ENCODE results near the gene PCSK1. TPM values are rescaled to one million over a fixed set of nuclear protein-coding genes. Genes with fewer than 3 reads are reported as not detected.

The PCSK1 gene
- 0.08 TPM in 1 of 2 replicates, not detected in the other for polyA plus RNA-seq (2012; rRNA removed)
- not detected in 2 replicates for polyA plus RNA-seq (2012; cell fraction: cytosol; rRNA removed)
- 0.04 TPM in 1 of 2 replicates, not detected in the other for polyA plus RNA-seq (2012; cell fraction: nucleus; rRNA removed)

- no peaks in the 10 kb centered on the region for H3K36me3 ChIP-seq (replicated peaks in 1 of 2; ENCODE audit: control insufficient read depth in 1 of 2, insufficient read depth in 2 of 2, low read length in 1 of 2)
- no peaks in the 10 kb centered on the region for H4K20me1 ChIP-seq (ENCODE audit: insufficient read depth)
- POLR2A ChIA-PET, result no interaction called here
- peak within 1 kb of the TSS; percentile 30; the same call in 1 of the 2 replicates for H3K4me2 ChIP-seq
- no peak within 1 kb of the TSS for H2AFZ ChIP-seq (ENCODE audit: low read depth)
- peaks cover 0 to 6% of the 10 kb centered on the region in 2 experiments; a peak in 1 of 4 replicates for H3K4me1 ChIP-seq (ENCODE audit: control insufficient read depth in 1 of 2, insufficient read depth in 2 of 2, low read depth in 1 of 2, low read length in 1 of 2)
- no peak within 1 kb of the TSS for H3K27ac ChIP-seq (ENCODE audit: low read depth in 2 of 2, low read length in 1 of 2)
- H3K79me2 ChIP-seq (ENCODE audit: insufficient read depth), result no peaks in the 10 kb centered on the region
- no peak within 1 kb of the TSS for H3K9ac ChIP-seq
- CTCF ChIA-PET, result interaction anchor here (1.0 to 1.6 kb wide), 4 partner anchors 10 to 97 kb away, joined by 3 to 4 read pairs (median 3); no protein-coding TSS in a partner anchor
- peak within 1 kb of the TSS in 1 of 2 experiments; percentile 26; a peak in 1 of 4 replicates for H3K4me3 ChIP-seq (ENCODE audit: low read depth in 2 of 2, low read length in 1 of 2)
- WGBS (ENCODE audit: low lambda C conversion rate), result 9% methylated on average over 19 of the region's 19 CpGs
- H3F3A ChIP-seq (replicated peaks; ENCODE audit: insufficient read depth), result no peaks in the 10 kb centered on the region
- no peaks in the 10 kb centered on the region for H3K9me3 ChIP-seq
- TF ChIP-seq, protein P1, sequence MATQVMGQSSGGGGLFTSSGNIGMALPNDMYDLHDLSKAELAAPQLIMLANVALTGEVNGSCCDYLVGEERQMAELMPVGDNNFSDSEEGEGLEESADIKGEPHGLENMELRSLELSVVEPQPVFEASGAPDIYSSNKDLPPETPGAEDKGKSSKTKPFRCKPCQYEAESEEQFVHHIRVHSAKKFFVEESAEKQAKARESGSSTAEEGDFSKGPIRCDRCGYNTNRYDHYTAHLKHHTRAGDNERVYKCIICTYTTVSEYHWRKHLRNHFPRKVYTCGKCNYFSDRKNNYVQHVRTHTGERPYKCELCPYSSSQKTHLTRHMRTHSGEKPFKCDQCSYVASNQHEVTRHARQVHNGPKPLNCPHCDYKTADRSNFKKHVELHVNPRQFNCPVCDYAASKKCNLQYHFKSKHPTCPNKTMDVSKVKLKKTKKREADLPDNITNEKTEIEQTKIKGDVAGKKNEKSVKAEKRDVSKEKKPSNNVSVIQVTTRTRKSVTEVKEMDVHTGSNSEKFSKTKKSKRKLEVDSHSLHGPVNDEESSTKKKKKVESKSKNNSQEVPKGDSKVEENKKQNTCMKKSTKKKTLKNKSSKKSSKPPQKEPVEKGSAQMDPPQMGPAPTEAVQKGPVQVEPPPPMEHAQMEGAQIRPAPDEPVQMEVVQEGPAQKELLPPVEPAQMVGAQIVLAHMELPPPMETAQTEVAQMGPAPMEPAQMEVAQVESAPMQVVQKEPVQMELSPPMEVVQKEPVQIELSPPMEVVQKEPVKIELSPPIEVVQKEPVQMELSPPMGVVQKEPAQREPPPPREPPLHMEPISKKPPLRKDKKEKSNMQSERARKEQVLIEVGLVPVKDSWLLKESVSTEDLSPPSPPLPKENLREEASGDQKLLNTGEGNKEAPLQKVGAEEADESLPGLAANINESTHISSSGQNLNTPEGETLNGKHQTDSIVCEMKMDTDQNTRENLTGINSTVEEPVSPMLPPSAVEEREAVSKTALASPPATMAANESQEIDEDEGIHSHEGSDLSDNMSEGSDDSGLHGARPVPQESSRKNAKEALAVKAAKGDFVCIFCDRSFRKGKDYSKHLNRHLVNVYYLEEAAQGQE (IDR thresholded peaks at IDR 0.05; ENCODE audit: low read depth, low read length), result no peak
- TF ChIP-seq RFX5 (IDR thresholded peaks at IDR 0.05; ENCODE audit: low read length) (no peak), MXI1 (IDR thresholded peaks at IDR 0.05; ENCODE audit: low read depth, low read length) (no peak)
- peaks cover 28% of the 10 kb centered on the region for H3K27me3 ChIP-seq (ENCODE audit: insufficient read depth)
- DNase-seq, result peak; percentile 44
- no peaks in the 10 kb centered on the region for H3K9me2 ChIP-seq
Observed at GRCh38 chr5:96433066-96433447, at the start of gene PCSK1. Gene PCSK1 (minus strand): TSS chr5:96433248. CDS start chr5:96433042, 206 bp downstream.

DNA sequence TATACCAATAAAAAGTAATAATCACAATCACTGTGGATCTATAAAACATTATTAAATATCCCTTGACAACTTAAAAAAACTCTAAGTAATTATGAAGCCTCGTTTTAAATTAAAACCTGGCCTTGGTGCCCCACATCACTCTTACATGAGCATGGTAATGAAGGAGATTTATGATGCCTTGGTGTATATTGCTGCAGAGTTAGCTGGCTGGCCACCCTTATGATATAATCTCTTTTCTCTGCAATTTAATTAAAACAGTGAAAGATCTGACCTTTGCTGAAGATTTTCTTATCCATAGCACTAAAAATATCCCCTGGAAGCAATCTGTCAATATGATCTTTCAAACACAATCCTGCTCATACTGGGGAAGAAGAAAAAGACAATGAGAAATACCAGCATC, 48.8 kb upstream of the PCSK1 start:
- ChIA-PET CTCF (no interaction called here), POLR2A (no interaction called here)
- no peak for DNase-seq
- H2AFZ ChIP-seq (ENCODE audit: low read depth), result no peak overlapping the region
- WGBS (ENCODE audit: low lambda C conversion rate), result 5% methylated on average over 1 of the region's 1 CpG
- H3K9ac ChIP-seq, result no peak overlapping the region
- H3K79me2 ChIP-seq (ENCODE audit: insufficient read depth), result no peaks in the 10 kb centered on the region
- no peaks in the 10 kb centered on the region for H3K9me2 ChIP-seq
- H3K4me2 ChIP-seq, result no peak overlapping the region
- no peaks in the 10 kb centered on the region for H3F3A ChIP-seq (replicated peaks; ENCODE audit: insufficient read depth)
- no peaks in the 10 kb centered on the region for H3K9me3 ChIP-seq
- no peak for TF ChIP-seq POLR2AphosphoS5 (IDR thresholded peaks at IDR 0.05; ENCODE audit: low read depth, low read length)
- no peak for TF ChIP-seq FOSL2 (IDR thresholded peaks at IDR 0.05; ENCODE audit: borderline replicate concordance, low read depth)
- TF ChIP-seq MAX (IDR thresholded peaks at IDR 0.05; ENCODE audit: low read depth), result no peak
- TF ChIP-seq ZBTB33 (IDR thresholded peaks at IDR 0.05; ENCODE audit: borderline replicate concordance, low read depth), result no peak
- H4K20me1 ChIP-seq (ENCODE audit: insufficient read depth), result no peaks in the 10 kb centered on the region
- H3K27ac ChIP-seq (ENCODE audit: low read depth in 2 of 2, low read length in 1 of 2), result no peak overlapping the region
- no peaks in the 10 kb centered on the region for H3K27me3 ChIP-seq (ENCODE audit: insufficient read depth)
- H3K4me1 ChIP-seq (ENCODE audit: control insufficient read depth in 1 of 2, insufficient read depth in 2 of 2, low read depth in 1 of 2, low read length in 1 of 2), result no peaks in the 10 kb centered on the region; a peak in 1 of 4 replicates
- no peak overlapping the region for H3K4me3 ChIP-seq (ENCODE audit: low read depth in 2 of 2, low read length in 1 of 2)
- no peaks in the 10 kb centered on the region for H3K36me3 ChIP-seq (replicated peaks in 1 of 2; ENCODE audit: control insufficient read depth in 1 of 2, insufficient read depth in 2 of 2, low read length in 1 of 2)
